Colonic mucosa (tissue), 4 donors: Measurements from ENCODE around the gene ASPSCR1. TPM values are rescaled to one million over a fixed set of nuclear protein-coding genes. Genes with fewer than 3 reads are reported as not detected.

Experiments used
- DNase-seq: peaks from one replicate; pipeline ENCODE4 v3.0.0-alpha.2; 2020
- H3K27ac ChIP-seq: fragments of 200-600 bp; one replicate; pipeline ENCODE4 v1.8.0; 2021
- H3K27me3 ChIP-seq: fragments of 200-600 bp; one replicate; pipeline ENCODE4 v1.8.0; 2021
- H3K36me3 ChIP-seq: fragments of 200-600 bp; one replicate; pipeline ENCODE4 v1.8.0; 2021
- H3K4me1 ChIP-seq: fragments of 200-600 bp; one replicate; pipeline ENCODE4 v1.8.0; 2021; ENCODE audit warnings: mild to moderate bottlenecking
- H3K4me3 ChIP-seq: fragments of 200-600 bp; one replicate; pipeline ENCODE4 v1.8.0; 2021
- H3K9ac ChIP-seq, 2 donors: one replicate each; pipeline ENCODE4 v1.7.0; 2013; ENCODE audit warnings: control low read depth in 2 of 2, low read depth in 2 of 2, low read length in 2 of 2
- H3K9me3 ChIP-seq: fragments of 200-600 bp; one replicate; pipeline ENCODE4 v1.8.0; 2021
- CTCF ChIP-seq: fragments of 200-600 bp; IDR thresholded peaks from one replicate; pipeline ENCODE4 v1.8.0; 2022; ENCODE audit warnings: antibody characterized with exemption, mild to moderate bottlenecking
- intact Hi-C: fragments of 100-400 bp; cut with DNase I; formaldehyde crosslinking; loops from one replicate; pipeline ENCODE4 v1.14.1; 2022
- total RNA-seq, 2 donors: library from RNA; stranded (reverse); fragmentation: NEBNext Ultra II Directional in 1 of 2; extraction: Animal tissue kit (Norgen Biotek cat#: 25700) in 1 of 2; gene quantifications; one replicate each; pipeline ENCODE4 v1.2.1, GENCODE V29; 2021
- donor health status: healthy.
- donor health status: DM: no; HTN: no; CAD: no.
- donor health status: DM: no; HTN: no; CAD: no.

ASPSCR1 gene
- total RNA-seq, 2 donors from 2014 or later, result 21.7 to 43.0 TPM

GRCh38 chr17:81961087-81961511, 16.3 kb upstream of the ASPSCR1 start, which contains the start of gene NOTUM:
Gene NOTUM (minus strand): TSS chr17:81961187. CDS start chr17:81960909, 278 bp downstream.
- DNase-seq, result no peak

GRCh38 chr17:81961521-81962498, 15.6 kb upstream of the ASPSCR1 start:
- H3K9ac ChIP-seq, result no peak overlapping the region
- no peak for DNase-seq
- H3K4me3 ChIP-seq, result no peak overlapping the region
- H3K27me3 ChIP-seq, result peaks cover 55% of the 10 kb centered on the region
- intact Hi-C loops, result no loop called here
- H3K9me3 ChIP-seq, result no peaks in the 10 kb centered on the region
- no peaks in the 10 kb centered on the region for H3K36me3 ChIP-seq
- H3K4me1 ChIP-seq, result peaks cover 8% of the 10 kb centered on the region
- H3K27ac ChIP-seq, result no peak overlapping the region
- no peak for TF ChIP-seq CTCF

More at GRCh38 chr17:81961087-81961511, 16.3 kb upstream of the ASPSCR1 start, which contains the start of gene NOTUM:
- Histone ChIP-seq H3K9ac (peak within 1 kb of the TSS in 1 of 2 donors; percentile 35), H3K27ac (no peak within 1 kb of the TSS), H3K4me1 (peaks cover 8% of the 10 kb centered on the region), H3K9me3 (no peaks in the 10 kb centered on the region), H3K36me3 (no peaks in the 10 kb centered on the region), H3K27me3 (peaks cover 55% of the 10 kb centered on the region), H3K4me3 (peak within 1 kb of the TSS; percentile 48)
- intact Hi-C loops, result no loop called here
- no peak for TF ChIP-seq CTCF

- no peak for DNase-seq
- Histone ChIP-seq H3K27me3 (peaks cover 55% of the 10 kb centered on the region), H3K27ac (no peak overlapping the region), H3K36me3 (no peaks in the 10 kb centered on the region), H3K9me3 (no peaks in the 10 kb centered on the region), H3K9ac (no peak overlapping the region), H3K4me1 (peaks cover 15% of the 10 kb centered on the region), H3K4me3 (no peak overlapping the region)
- intact Hi-C loops, result no loop called here
- TF ChIP-seq CTCF, result no peak
These were observed 14.7 kb upstream of the ASPSCR1 start for GRCh38 chr17:81962499-81963441.

GRCh38 chr17:81964081-81964849, 13.2 kb upstream of the ASPSCR1 start:
- H3K36me3 ChIP-seq, result no peaks in the 10 kb centered on the region
- no peak overlapping the region for H3K4me3 ChIP-seq
- H3K27me3 ChIP-seq, result peaks cover 44% of the 10 kb centered on the region
- TF ChIP-seq CTCF, result no peak
- intact Hi-C loops, result no loop called here
- no peak for DNase-seq
- peaks cover 22% of the 10 kb centered on the region for H3K4me1 ChIP-seq
- H3K9me3 ChIP-seq, result no peaks in the 10 kb centered on the region
- no peak overlapping the region for H3K27ac ChIP-seq
- H3K9ac ChIP-seq, result no peak overlapping the region
